ENCODE results near the gene FEV. TPM values are rescaled to one million over a fixed set of nuclear protein-coding genes. Genes with fewer than 3 reads are reported as not detected.

Gene FEV
- polyA plus RNA-seq (2013, experiment 1 of 2) = 0.13 TPM
- 0.10 TPM for polyA plus RNA-seq (2013, experiment 2 of 2)

- Histone ChIP-seq H2BK5ac (ENCODE audit: low read length) (no peak within 1 kb of the TSS), H2BK120ac (ENCODE audit: low read depth, low read length) (no peak within 1 kb of the TSS), H3K36me3 (ENCODE audit: control insufficient read depth, insufficient read depth, low read length) (no peaks in the 10 kb centered on the region), H3K27me3 (ENCODE audit: insufficient read depth, low read length, poor library complexity) (peaks cover 73% of the 10 kb centered on the region), H4K5ac (ENCODE audit: low read length) (no peak within 1 kb of the TSS), H3K23ac (ENCODE audit: low read length) (peak within 1 kb of the TSS; percentile 45), H3K79me1 (ENCODE audit: low read length) (no peaks in the 10 kb centered on the region), H3K18ac (ENCODE audit: low read length) (no peak within 1 kb of the TSS), H3K4ac (ENCODE audit: low read depth, low read length) (no peak within 1 kb of the TSS), H3K9ac (ENCODE audit: low read length) (peak within 1 kb of the TSS; percentile 63), H3K4me3 (ENCODE audit: low read length) (peak within 1 kb of the TSS; percentile 46), H3K27ac (ENCODE audit: low read depth, low read length) (no peak within 1 kb of the TSS), H2AK5ac (ENCODE audit: low read length) (no peak within 1 kb of the TSS), H4K8ac (ENCODE audit: low read depth, low read length) (no peak within 1 kb of the TSS), H3K56ac (ENCODE audit: low read length) (peak within 1 kb of the TSS; percentile 86), H2BK15ac (replicated peaks; ENCODE audit: low read depth) (no peak within 1 kb of the TSS), H3K4me2 (ENCODE audit: low read length) (peak within 1 kb of the TSS; percentile 95), H3K4me1 (ENCODE audit: control insufficient read depth, low read depth, low read length) (no peaks in the 10 kb centered on the region), H3K79me2 (ENCODE audit: control insufficient read depth, insufficient read depth, low read length) (no peaks in the 10 kb centered on the region)
- no CpG with 5 or more reads among the region's 32 CpGs for WGBS (ENCODE audit: extremely low coverage, insufficient coverage, low lambda C conversion rate)
- DNase-seq = no peak
These were observed at the start of gene FEV for GRCh38 chr2:218985021-218985324. Gene FEV, minus strand, starts transcription at chr2:218985184. Its CDS starts 109 bp downstream, at chr2:218985075.

GRCh38 chr2:219032051-219032745 is 47.2 kb upstream of the FEV start:
- no peak overlapping the region for H3K4ac ChIP-seq (ENCODE audit: low read depth, low read length)
- no peak for DNase-seq
- H3K18ac ChIP-seq (ENCODE audit: low read length) = no peak overlapping the region
- H3K4me3 ChIP-seq (ENCODE audit: low read length) = no peak overlapping the region
- WGBS (ENCODE audit: extremely low coverage, insufficient coverage, low lambda C conversion rate) = no CpG with 5 or more reads among the region's 23 CpGs
- H3K27ac ChIP-seq (ENCODE audit: low read depth, low read length) = no peak overlapping the region
- H2BK15ac ChIP-seq (replicated peaks; ENCODE audit: low read depth) = no peak overlapping the region
- H2AK5ac ChIP-seq (ENCODE audit: low read length) = no peak overlapping the region
- H3K4me1 ChIP-seq (ENCODE audit: control insufficient read depth, low read depth, low read length) = no peaks in the 10 kb centered on the region
- H4K8ac ChIP-seq (ENCODE audit: low read depth, low read length) = no peak overlapping the region
- H3K23ac ChIP-seq (ENCODE audit: low read length) = no peak overlapping the region
- no peaks in the 10 kb centered on the region for H3K27me3 ChIP-seq (ENCODE audit: insufficient read depth, low read length, poor library complexity)
- no peaks in the 10 kb centered on the region for H3K79me1 ChIP-seq (ENCODE audit: low read length)
- no peaks in the 10 kb centered on the region for H3K79me2 ChIP-seq (ENCODE audit: control insufficient read depth, insufficient read depth, low read length)
- H3K9ac ChIP-seq (ENCODE audit: low read length) = no peak overlapping the region
- H4K5ac ChIP-seq (ENCODE audit: low read length) = no peak overlapping the region
- H3K36me3 ChIP-seq (ENCODE audit: control insufficient read depth, insufficient read depth, low read length) = no peaks in the 10 kb centered on the region
- H3K56ac ChIP-seq (ENCODE audit: low read length) = no peak overlapping the region
- H2BK120ac ChIP-seq (ENCODE audit: low read depth, low read length) = no peak overlapping the region
- H3K4me2 ChIP-seq (ENCODE audit: low read length) = no peak overlapping the region
- no peak overlapping the region for H2BK5ac ChIP-seq (ENCODE audit: low read length)

- WGBS (ENCODE audit: extremely low coverage, insufficient coverage, low lambda C conversion rate) = no CpG with 5 or more reads among the region's 21 CpGs
- no peak for DNase-seq
- no peak overlapping the region for H2BK5ac ChIP-seq (ENCODE audit: low read length)
- H3K4me2 ChIP-seq (ENCODE audit: low read length) = no peak overlapping the region
- H3K23ac ChIP-seq (ENCODE audit: low read length) = no peak overlapping the region
- H3K4me3 ChIP-seq (ENCODE audit: low read length) = no peak overlapping the region
- no peaks in the 10 kb centered on the region for H3K79me1 ChIP-seq (ENCODE audit: low read length)
- no peak overlapping the region for H2BK120ac ChIP-seq (ENCODE audit: low read depth, low read length)
- H3K56ac ChIP-seq (ENCODE audit: low read length) = no peak overlapping the region
- H3K4me1 ChIP-seq (ENCODE audit: control insufficient read depth, low read depth, low read length) = no peaks in the 10 kb centered on the region
- H3K9ac ChIP-seq (ENCODE audit: low read length) = no peak overlapping the region
- no peaks in the 10 kb centered on the region for H3K36me3 ChIP-seq (ENCODE audit: control insufficient read depth, insufficient read depth, low read length)
- no peak overlapping the region for H4K8ac ChIP-seq (ENCODE audit: low read depth, low read length)
- H2BK15ac ChIP-seq (replicated peaks; ENCODE audit: low read depth) = no peak overlapping the region
- H3K79me2 ChIP-seq (ENCODE audit: control insufficient read depth, insufficient read depth, low read length) = no peaks in the 10 kb centered on the region
- H3K18ac ChIP-seq (ENCODE audit: low read length) = no peak overlapping the region
- H3K4ac ChIP-seq (ENCODE audit: low read depth, low read length) = no peak overlapping the region
- no peak overlapping the region for H4K5ac ChIP-seq (ENCODE audit: low read length)
- H3K27me3 ChIP-seq (ENCODE audit: insufficient read depth, low read length, poor library complexity) = no peaks in the 10 kb centered on the region
- no peak overlapping the region for H3K27ac ChIP-seq (ENCODE audit: low read depth, low read length)
- H2AK5ac ChIP-seq (ENCODE audit: low read length) = no peak overlapping the region
These were observed 46.2 kb upstream of the FEV start for GRCh38 chr2:219031005-219031738.

DNA sequence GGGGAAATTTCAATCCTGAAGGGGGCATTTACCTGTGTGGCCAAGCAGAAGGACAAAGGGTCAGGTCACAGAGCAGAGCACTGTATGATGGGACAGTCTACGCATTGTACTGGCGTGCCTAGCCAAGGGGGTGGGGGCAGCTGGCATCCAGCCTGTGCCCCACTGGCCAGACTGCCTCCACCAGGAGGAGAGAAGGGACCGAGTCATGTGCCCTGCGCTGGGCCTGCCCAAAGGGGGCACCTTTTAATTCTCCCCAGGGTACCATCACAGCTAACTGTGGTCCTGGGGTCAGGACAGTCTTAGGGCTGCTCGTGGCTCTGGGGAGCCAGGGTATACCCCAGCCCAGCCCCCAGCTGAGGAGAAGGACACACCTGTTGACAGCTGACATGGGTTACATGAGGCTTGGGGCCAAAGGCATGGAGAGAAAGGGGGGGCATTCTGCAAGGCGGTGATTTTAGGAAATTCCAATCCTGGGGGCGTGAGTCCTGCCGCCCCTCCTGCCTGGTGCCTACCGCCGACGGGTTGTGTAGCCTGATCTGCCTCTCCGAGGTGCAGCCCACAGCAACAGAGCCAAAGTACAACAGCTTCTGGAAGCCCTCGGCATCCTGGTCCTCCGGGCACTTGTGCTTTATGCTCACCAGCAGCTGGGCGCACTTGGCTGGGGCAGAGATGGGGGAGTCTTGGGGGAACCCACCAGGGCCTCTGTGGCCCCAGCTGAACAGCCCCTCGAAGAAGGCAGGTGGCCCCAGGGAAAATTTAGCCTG is 45.4 kb upstream of the FEV start:
- Histone ChIP-seq H3K27me3 (ENCODE audit: insufficient read depth, low read length, poor library complexity) (no peaks in the 10 kb centered on the region), H2BK5ac (ENCODE audit: low read length) (no peak overlapping the region), H3K9ac (ENCODE audit: low read length) (no peak overlapping the region), H4K8ac (ENCODE audit: low read depth, low read length) (no peak overlapping the region), H3K79me1 (ENCODE audit: low read length) (no peaks in the 10 kb centered on the region), H3K36me3 (ENCODE audit: control insufficient read depth, insufficient read depth, low read length) (no peaks in the 10 kb centered on the region), H2BK120ac (ENCODE audit: low read depth, low read length) (no peak overlapping the region), H2AK5ac (ENCODE audit: low read length) (no peak overlapping the region), H3K27ac (ENCODE audit: low read depth, low read length) (no peak overlapping the region), H3K4me1 (ENCODE audit: control insufficient read depth, low read depth, low read length) (no peaks in the 10 kb centered on the region), H3K4ac (ENCODE audit: low read depth, low read length) (no peak overlapping the region), H3K56ac (ENCODE audit: low read length) (no peak overlapping the region), H4K5ac (ENCODE audit: low read length) (no peak overlapping the region), H3K18ac (ENCODE audit: low read length) (no peak overlapping the region), H3K79me2 (ENCODE audit: control insufficient read depth, insufficient read depth, low read length) (no peaks in the 10 kb centered on the region), H3K23ac (ENCODE audit: low read length) (no peak overlapping the region), H2BK15ac (replicated peaks; ENCODE audit: low read depth) (no peak overlapping the region), H3K4me2 (ENCODE audit: low read length) (no peak overlapping the region), H3K4me3 (ENCODE audit: low read length) (no peak overlapping the region)
- no CpG with 5 or more reads among the region's 16 CpGs for WGBS (ENCODE audit: extremely low coverage, insufficient coverage, low lambda C conversion rate)
- no peak for DNase-seq

- H3K18ac ChIP-seq (ENCODE audit: low read length) = no peak overlapping the region
- H3K4ac ChIP-seq (ENCODE audit: low read depth, low read length) = no peak overlapping the region
- no peak overlapping the region for H3K9ac ChIP-seq (ENCODE audit: low read length)
- H2BK5ac ChIP-seq (ENCODE audit: low read length) = no peak overlapping the region
- no peak overlapping the region for H2BK120ac ChIP-seq (ENCODE audit: low read depth, low read length)
- H3K4me2 ChIP-seq (ENCODE audit: low read length) = no peak overlapping the region
- no peaks in the 10 kb centered on the region for H3K79me1 ChIP-seq (ENCODE audit: low read length)
- H3K56ac ChIP-seq (ENCODE audit: low read length) = no peak overlapping the region
- peak; percentile 85 for DNase-seq
- no CpG with 5 or more reads among the region's 9 CpGs for WGBS (ENCODE audit: extremely low coverage, insufficient coverage, low lambda C conversion rate)
- H2BK15ac ChIP-seq (replicated peaks; ENCODE audit: low read depth) = no peak overlapping the region
- H3K23ac ChIP-seq (ENCODE audit: low read length) = no peak overlapping the region
- H3K27ac ChIP-seq (ENCODE audit: low read depth, low read length) = no peak overlapping the region
- H4K5ac ChIP-seq (ENCODE audit: low read length) = no peak overlapping the region
- no peaks in the 10 kb centered on the region for H3K27me3 ChIP-seq (ENCODE audit: insufficient read depth, low read length, poor library complexity)
- no peak overlapping the region for H3K4me3 ChIP-seq (ENCODE audit: low read length)
- no peaks in the 10 kb centered on the region for H3K4me1 ChIP-seq (ENCODE audit: control insufficient read depth, low read depth, low read length)
- no peak overlapping the region for H4K8ac ChIP-seq (ENCODE audit: low read depth, low read length)
- H3K36me3 ChIP-seq (ENCODE audit: control insufficient read depth, insufficient read depth, low read length) = no peaks in the 10 kb centered on the region
- H3K79me2 ChIP-seq (ENCODE audit: control insufficient read depth, insufficient read depth, low read length) = no peaks in the 10 kb centered on the region
- no peak overlapping the region for H2AK5ac ChIP-seq (ENCODE audit: low read length)
These were observed 44.8 kb upstream of the FEV start for GRCh38 chr2:219029829-219030165.

Data from mesendoderm (in vitro differentiated cells).